ENCODE measurements around the gene SARDH.

SARDH gene

DNA sequence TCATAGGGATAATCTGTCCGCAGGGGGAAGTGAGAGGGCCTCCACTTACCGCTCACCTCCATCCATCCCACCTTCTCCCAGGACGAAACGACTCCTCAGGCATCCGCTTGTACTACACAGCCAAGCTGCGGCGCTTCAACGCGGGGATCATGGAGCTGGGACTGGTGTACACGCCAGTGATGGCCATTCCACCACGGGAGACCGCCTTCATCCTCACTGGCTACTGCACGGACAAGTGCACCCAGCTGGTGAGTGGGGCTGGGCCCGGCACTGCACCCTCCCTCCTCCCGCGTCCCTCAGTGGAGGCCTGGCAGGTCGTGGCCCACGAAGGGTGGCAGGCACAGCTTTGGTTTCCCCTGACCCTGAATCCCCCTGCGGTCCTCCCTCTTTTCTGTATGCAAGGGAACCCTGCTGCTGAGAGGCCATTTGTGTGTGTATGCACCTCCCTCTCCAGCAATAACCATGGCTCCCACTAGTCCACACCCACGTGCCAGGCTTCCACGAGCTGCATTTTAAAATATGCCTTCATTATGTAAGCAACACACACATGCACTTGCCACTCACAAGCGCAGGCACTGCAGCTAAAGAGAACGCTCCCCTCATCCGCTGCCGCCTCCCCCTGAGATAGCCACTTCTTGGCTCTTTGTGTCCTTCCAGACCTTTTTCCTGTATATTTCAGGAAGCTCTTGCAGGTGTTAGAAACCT is 90.2 kb downstream of the SARDH start:
- H3K4me1 ChIP-seq (ENCODE audit: control insufficient read depth, low read length) = no peaks in the 10 kb centered on the region
- H3K4me2 ChIP-seq (ENCODE audit: low read length) = no peak overlapping the region
- H3K79me2 ChIP-seq (ENCODE audit: control insufficient read depth, low read length) = no peaks in the 10 kb centered on the region
- no peak overlapping the region for H3K4me3 ChIP-seq (ENCODE audit: low read length)
- no peaks in the 10 kb centered on the region for H3K36me3 ChIP-seq (ENCODE audit: control insufficient read depth, low read length)
- H3K27me3 ChIP-seq (ENCODE audit: control insufficient read depth, low read length) = peaks cover 9% of the 10 kb centered on the region; the same call in 1 of the 2 replicates
- no peaks in the 10 kb centered on the region for H3K9me3 ChIP-seq (ENCODE audit: control insufficient read depth, insufficient read depth, low read length)
- no peaks in the 10 kb centered on the region for H3F3A ChIP-seq (ENCODE audit: control insufficient read depth, insufficient read depth)
- no peaks in the 10 kb centered on the region for H3K9me2 ChIP-seq (replicated peaks; ENCODE audit: control insufficient read depth, low read length)
- no peak overlapping the region for H3K27ac ChIP-seq (ENCODE audit: low read depth, low read length)
- no peaks in the 10 kb centered on the region for H4K20me1 ChIP-seq (ENCODE audit: control insufficient read depth, insufficient read depth, low read depth, low read length)
- TF ChIP-seq, protein P1, sequence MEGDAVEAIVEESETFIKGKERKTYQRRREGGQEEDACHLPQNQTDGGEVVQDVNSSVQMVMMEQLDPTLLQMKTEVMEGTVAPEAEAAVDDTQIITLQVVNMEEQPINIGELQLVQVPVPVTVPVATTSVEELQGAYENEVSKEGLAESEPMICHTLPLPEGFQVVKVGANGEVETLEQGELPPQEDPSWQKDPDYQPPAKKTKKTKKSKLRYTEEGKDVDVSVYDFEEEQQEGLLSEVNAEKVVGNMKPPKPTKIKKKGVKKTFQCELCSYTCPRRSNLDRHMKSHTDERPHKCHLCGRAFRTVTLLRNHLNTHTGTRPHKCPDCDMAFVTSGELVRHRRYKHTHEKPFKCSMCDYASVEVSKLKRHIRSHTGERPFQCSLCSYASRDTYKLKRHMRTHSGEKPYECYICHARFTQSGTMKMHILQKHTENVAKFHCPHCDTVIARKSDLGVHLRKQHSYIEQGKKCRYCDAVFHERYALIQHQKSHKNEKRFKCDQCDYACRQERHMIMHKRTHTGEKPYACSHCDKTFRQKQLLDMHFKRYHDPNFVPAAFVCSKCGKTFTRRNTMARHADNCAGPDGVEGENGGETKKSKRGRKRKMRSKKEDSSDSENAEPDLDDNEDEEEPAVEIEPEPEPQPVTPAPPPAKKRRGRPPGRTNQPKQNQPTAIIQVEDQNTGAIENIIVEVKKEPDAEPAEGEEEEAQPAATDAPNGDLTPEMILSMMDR (IDR thresholded peaks at IDR 0.05; ENCODE audit: low read depth, low read length, poor library complexity, severe bottlenecking) = no peak
- TF ChIP-seq EZH2phosphoT487 (IDR thresholded peaks at IDR 0.05; ENCODE audit: borderline replicate concordance, low read length) = no peak

DNA sequence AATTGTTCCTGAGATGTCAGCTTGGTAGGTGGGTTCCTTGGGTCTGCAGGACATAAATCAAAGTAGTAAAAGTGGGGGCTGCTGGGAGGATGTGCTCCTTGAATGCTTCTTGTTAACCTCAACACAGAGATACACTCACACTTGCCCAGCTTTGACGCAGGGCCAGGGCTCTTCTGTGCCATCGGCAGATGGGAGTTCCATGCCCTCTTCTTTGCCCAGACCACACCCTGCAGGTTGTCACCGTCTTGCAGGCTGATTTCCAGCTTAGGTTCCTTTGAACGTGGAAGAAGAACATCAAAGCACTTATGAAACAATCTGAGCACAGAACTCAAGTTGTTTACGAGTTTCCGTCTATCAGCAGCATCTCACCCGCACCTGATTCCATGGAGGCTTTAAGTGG is 91.0 kb downstream of the SARDH start:
- Histone ChIP-seq H3K9me3 (ENCODE audit: control insufficient read depth, insufficient read depth, low read length) (no peaks in the 10 kb centered on the region), H4K20me1 (ENCODE audit: control insufficient read depth, insufficient read depth, low read depth, low read length) (no peaks in the 10 kb centered on the region), H3K79me2 (ENCODE audit: control insufficient read depth, low read length) (no peaks in the 10 kb centered on the region), H3K4me3 (ENCODE audit: low read length) (no peak overlapping the region), H3K27me3 (ENCODE audit: control insufficient read depth, low read length) (peaks cover 9% of the 10 kb centered on the region; the same call in 1 of the 2 replicates), H3F3A (ENCODE audit: control insufficient read depth, insufficient read depth) (no peaks in the 10 kb centered on the region), H3K4me2 (ENCODE audit: low read length) (no peak overlapping the region), H3K4me1 (ENCODE audit: control insufficient read depth, low read length) (no peaks in the 10 kb centered on the region), H3K27ac (ENCODE audit: low read depth, low read length) (no peak overlapping the region), H3K9me2 (replicated peaks; ENCODE audit: control insufficient read depth, low read length) (no peaks in the 10 kb centered on the region), H3K36me3 (ENCODE audit: control insufficient read depth, low read length) (no peaks in the 10 kb centered on the region)
- no peak for TF ChIP-seq EZH2phosphoT487 (IDR thresholded peaks at IDR 0.05; ENCODE audit: borderline replicate concordance, low read length)
- TF ChIP-seq, protein P1 (IDR thresholded peaks at IDR 0.05; ENCODE audit: low read depth, low read length, poor library complexity, severe bottlenecking) = no peak

DNA sequence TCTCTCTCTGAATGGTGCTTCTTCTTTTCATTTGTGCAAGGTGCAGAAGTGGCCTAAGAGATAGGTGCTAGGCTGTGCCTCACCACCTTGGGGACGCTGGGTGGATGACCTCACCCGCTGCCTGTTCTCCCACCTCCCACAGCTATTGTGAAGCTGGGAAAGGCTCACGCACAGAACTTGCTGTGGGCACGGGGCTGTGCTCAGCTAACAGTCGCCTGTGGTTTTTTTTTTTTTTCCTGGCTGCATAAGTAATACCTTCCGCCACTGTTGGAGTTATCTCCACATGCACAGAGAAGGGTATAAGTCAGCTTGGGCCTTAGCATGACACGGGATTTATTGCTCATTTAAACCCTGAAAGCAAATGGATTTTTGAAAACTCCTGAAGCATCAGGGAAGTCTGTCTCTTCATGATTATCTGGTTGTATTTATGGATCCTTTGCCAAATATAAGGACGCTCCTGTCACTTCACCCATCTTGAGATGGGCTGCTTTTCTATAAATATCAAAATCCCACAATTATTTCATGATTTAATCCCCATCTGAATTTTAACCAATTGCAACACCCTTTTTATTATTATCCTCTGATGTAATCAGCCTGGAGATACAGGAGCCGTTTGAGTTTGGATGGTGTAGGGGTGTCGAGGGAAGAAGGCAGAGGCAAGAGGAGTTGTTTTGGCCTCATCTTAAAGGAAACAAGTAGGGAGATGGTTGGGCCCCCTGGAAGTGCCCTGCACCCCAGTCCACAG is 93.0 kb downstream of the SARDH start:
- H3K27me3 ChIP-seq (ENCODE audit: control insufficient read depth, low read length) = peaks cover 9% of the 10 kb centered on the region; the same call in 1 of the 2 replicates
- no peaks in the 10 kb centered on the region for H3F3A ChIP-seq (ENCODE audit: control insufficient read depth, insufficient read depth)
- H3K9me2 ChIP-seq (replicated peaks; ENCODE audit: control insufficient read depth, low read length) = no peaks in the 10 kb centered on the region
- H3K4me1 ChIP-seq (ENCODE audit: control insufficient read depth, low read length) = no peaks in the 10 kb centered on the region
- TF ChIP-seq EZH2phosphoT487 (IDR thresholded peaks at IDR 0.05; ENCODE audit: borderline replicate concordance, low read length) = no peak
- TF ChIP-seq, protein P1 (IDR thresholded peaks at IDR 0.05; ENCODE audit: low read depth, low read length, poor library complexity, severe bottlenecking) = no peak
- H3K79me2 ChIP-seq (ENCODE audit: control insufficient read depth, low read length) = no peaks in the 10 kb centered on the region
- H3K36me3 ChIP-seq (ENCODE audit: control insufficient read depth, low read length) = no peaks in the 10 kb centered on the region
- no peak overlapping the region for H3K27ac ChIP-seq (ENCODE audit: low read depth, low read length)
- no peak overlapping the region for H3K4me3 ChIP-seq (ENCODE audit: low read length)
- H3K9me3 ChIP-seq (ENCODE audit: control insufficient read depth, insufficient read depth, low read length) = no peaks in the 10 kb centered on the region
- H4K20me1 ChIP-seq (ENCODE audit: control insufficient read depth, insufficient read depth, low read depth, low read length) = 0 out of 2 replicates have a peak, but pooled peaks cover 2% of the 10 kb centered on the region
- H3K4me2 ChIP-seq (ENCODE audit: low read length) = no peak overlapping the region
